Gastroesophageal sphincter (tissue), 4 donors: ENCODE data around the gene MAN2A2. TPM values are rescaled to one million over a fixed set of nuclear protein-coding genes. Genes with fewer than 3 reads are reported as not detected.

Source experiments
- ATAC-seq: fragments of 150-250 bp; one replicate; pipeline ENCODE4 v1.9.1; 2016; ENCODE audit warnings: mild to moderate bottlenecking, moderate library complexity
- H3K27ac ChIP-seq, 4 donors: fragments of 200-600 bp; sonication (generic) in 3 of 4; 1 replicate in 3 of 4; 2 replicates in 1 of 4; pipeline ENCODE4 v1.5.1; 2016 to 2019
- H3K27me3 ChIP-seq: fragments of 200-600 bp; sonication (generic); one replicate; pipeline ENCODE4 v1.5.1; 2019
- H3K36me3 ChIP-seq, 2 donors: fragments of 200-600 bp; sonication (generic); one replicate each; pipeline ENCODE4 v1.5.1; 2019; ENCODE audit warnings: control low read depth in 1 of 2
- H3K4me1 ChIP-seq, 3 donors: fragments of 200-600 bp; sonication (generic); 1 replicate in 2 of 3; 2 replicates in 1 of 3; pipeline ENCODE4 v1.5.1; 2016 to 2019; ENCODE audit warnings: control low read depth in 2 of 3
- H3K4me3 ChIP-seq, 2 donors: fragments of 200-600 bp; sonication (generic); one replicate each; pipeline ENCODE4 v1.5.1; 2019; ENCODE audit warnings: mild to moderate bottlenecking in 1 of 2, moderate library complexity in 1 of 2
- H3K9me3 ChIP-seq, 3 donors: fragments of 200-600 bp; sonication (generic); one replicate each; pipeline ENCODE4 v1.5.1; 2017 to 2019; ENCODE audit warnings: control low read depth in 2 of 3
- CTCF ChIP-seq, 4 experiments: fragments of 200-600 bp in 2 of 4; fragments of 450-650 bp in 2 of 4; sonication (generic) in 1 of 4; IDR thresholded peaks; one replicate each; pipeline ENCODE4 v1.5.1; 2017 to 2019; ENCODE audit warnings: antibody characterized with exemption in 4 of 4, mild to moderate bottlenecking in 2 of 4, moderate library complexity in 2 of 4
- EP300 ChIP-seq: sonication (generic); formaldehyde crosslinking; IDR thresholded peaks from one replicate; pipeline ENCODE4 v1.6.1; 2017; ENCODE audit warnings: antibody characterized with exemption, mild to moderate bottlenecking
- POLR2A ChIP-seq, 2 donors: fragments of 450-650 bp; IDR thresholded peaks; one replicate each; pipeline ENCODE4 v1.6.1; 2017; ENCODE audit warnings: antibody characterized with exemption in 2 of 2, mild to moderate bottlenecking in 2 of 2, moderate library complexity in 1 of 2
- POLR2AphosphoS5 ChIP-seq: sonication (generic); formaldehyde crosslinking; IDR thresholded peaks from one replicate; pipeline ENCODE4 v1.6.1; 2017; ENCODE audit warnings: antibody characterized with exemption
- WGBS, 2 donors: methylation state at CpG; one replicate each; pipeline ENCODE4 v1.1.5; 2018; ENCODE audit warnings: low coverage in 1 of 2; 5-methylcytosine and 5-hydroxymethylcytosine counted together
- total RNA-seq, 4 donors: library from RNA; depleted of rRNA; stranded (reverse); fragments of >200 nt; gene quantifications; one replicate each; pipeline ENCODE4 v1.1.0, GENCODE V29; 2016

MAN2A2 gene
- total RNA-seq, 4 donors from 2014 or later, result 19.4 to 58.2 (median 44.9) TPM

GRCh38 chr15:90859234-90860131 is 43.6 kb upstream of the MAN2A2 start:
- peaks cover 4% of the 10 kb centered on the region for H3K27me3 ChIP-seq
- ATAC-seq, result no peak
- no peak overlapping the region for H3K27ac ChIP-seq
- no peak for TF ChIP-seq CTCF (IDR thresholded peaks at IDR 0.05)
- TF ChIP-seq POLR2A (IDR thresholded peaks at IDR 0.05), result no peak
- no peak for TF ChIP-seq POLR2AphosphoS5
- TF ChIP-seq EP300, result no peak
- H3K36me3 ChIP-seq, result no peaks in the 10 kb centered on the region
- H3K9me3 ChIP-seq, result no peaks in the 10 kb centered on the region
- WGBS, 2 donors, result 61 to 69% methylated on average over 7 to 9 of the region's 10 CpGs
- H3K4me3 ChIP-seq, result no peak overlapping the region
- H3K4me1 ChIP-seq, result no peaks in the 10 kb centered on the region

- Histone ChIP-seq H3K4me3 (no peak overlapping the region), H3K4me1 (no peaks in the 10 kb centered on the region), H3K36me3 (no peaks in the 10 kb centered on the region), H3K27me3 (peaks cover 13% of the 10 kb centered on the region), H3K27ac (no peak overlapping the region), H3K9me3 (no peaks in the 10 kb centered on the region)
- 75 to 100% methylated on average over 1 to 2 of the region's 7 CpGs for whole genome bisulfite sequencing, 2 donors
- ATAC-seq, result no peak
- TF ChIP-seq POLR2AphosphoS5, result no peak
- TF ChIP-seq EP300, result no peak
- no peak for TF ChIP-seq CTCF (IDR thresholded peaks at IDR 0.05)
- no peak for TF ChIP-seq POLR2A (IDR thresholded peaks at IDR 0.05)
Observed at GRCh38 chr15:90860450-90860849, 42.7 kb upstream of the MAN2A2 start.

- H3K36me3 ChIP-seq, result no peaks in the 10 kb centered on the region
- H3K27me3 ChIP-seq, result peaks cover 14% of the 10 kb centered on the region
- no peaks in the 10 kb centered on the region for H3K9me3 ChIP-seq
- no peak overlapping the region for H3K4me3 ChIP-seq
- WGBS, 2 donors, result 89 to 95% methylated on average over 14 of the region's 14 CpGs
- no peak for TF ChIP-seq EP300
- TF ChIP-seq CTCF (IDR thresholded peaks at IDR 0.05), result no peak
- no peak for TF ChIP-seq POLR2AphosphoS5
- no peak for TF ChIP-seq POLR2A (IDR thresholded peaks at IDR 0.05)
- ATAC-seq, result no peak
- H3K27ac ChIP-seq, result no peak overlapping the region
- H3K4me1 ChIP-seq, result no peaks in the 10 kb centered on the region
Observed at GRCh38 chr15:90860942-90861675, 42.0 kb upstream of the MAN2A2 start.

GRCh38 chr15:90862487-90862886 is 40.6 kb upstream of the MAN2A2 start:
- H3K27ac ChIP-seq, result no peak overlapping the region

More at GRCh38 chr15:90862487-90862886, 40.6 kb upstream of the MAN2A2 start:
- 84 to 85% methylated on average over 5 to 6 of the region's 6 CpGs for WGBS, 2 donors
- Histone ChIP-seq H3K4me1 (no peaks in the 10 kb centered on the region), H3K27me3 (peaks cover 14% of the 10 kb centered on the region), H3K9me3 (no peaks in the 10 kb centered on the region), H3K36me3 (no peaks in the 10 kb centered on the region), H3K4me3 (no peak overlapping the region)
- TF ChIP-seq CTCF (IDR thresholded peaks at IDR 0.05) (no peak), POLR2AphosphoS5 (no peak), POLR2A (IDR thresholded peaks at IDR 0.05) (no peak), EP300 (no peak)
- no peak for ATAC-seq
